Stimulated activated CD4-positive, alpha-beta T cell treated with anti-CD3 and anti-CD28 coated beads, Interleukin-4, amount 100 ng/mL, for 24 hours (primary cell): ENCODE data around the gene FAM236A.
"Not testable (repeated sequence)": the region's sequence is repeated elsewhere in the genome, so short reads cannot be mapped to it uniquely, and the experiment has no call there.

Experiments
- DNase-seq: peaks from one replicate; pipeline ENCODE4 v3.0.0-alpha.2; 2020

Gene FAM236A

DNA sequence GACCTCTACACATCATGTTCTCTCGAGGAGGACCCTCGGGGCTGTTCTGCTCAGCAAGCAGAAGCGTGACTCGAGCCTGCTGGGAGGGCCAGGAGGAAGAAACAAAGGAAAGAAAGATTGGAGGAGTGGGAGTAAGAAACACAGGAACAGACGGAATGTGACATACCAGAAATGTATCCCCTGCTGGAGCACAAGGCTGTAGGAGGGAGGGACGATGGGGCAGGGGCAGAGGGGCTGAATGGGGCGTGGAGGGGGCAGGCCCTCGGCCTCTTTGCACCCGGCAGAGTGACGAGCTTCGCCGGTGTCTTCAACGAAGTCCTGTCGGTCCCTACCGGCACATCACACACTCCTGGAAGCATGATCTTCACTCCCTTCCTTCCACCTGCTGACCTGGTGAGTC is at the start of gene FAM236A:
FAM236A (plus strand) TSS at position 301 of the 400 bp plus-strand sequence; CDS start at position 358, 57 bp downstream.
- DNase-seq, result not testable (repeated sequence)

DNA sequence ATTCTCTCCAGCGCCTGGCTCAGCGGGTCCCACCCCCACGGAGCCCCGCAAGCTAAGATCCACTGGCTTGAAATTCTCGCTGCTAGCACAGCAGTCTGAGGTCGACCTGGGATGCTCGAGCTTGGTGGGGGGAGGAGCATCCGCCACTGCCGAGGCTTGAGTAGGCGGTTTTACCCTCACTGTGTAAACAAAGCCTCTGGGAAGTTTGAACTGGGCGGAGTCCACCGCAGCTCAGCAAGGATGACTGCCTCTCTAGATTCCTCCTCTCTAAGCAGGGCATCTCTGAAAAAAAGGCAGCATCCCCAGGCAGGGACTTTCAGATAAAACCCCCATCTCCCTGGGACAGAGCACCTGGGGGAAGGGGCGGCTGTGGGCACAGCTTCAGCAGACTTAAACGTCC is 48.3 kb upstream of the FAM236A start:
- not testable (repeated sequence) for DNase-seq

DNA sequence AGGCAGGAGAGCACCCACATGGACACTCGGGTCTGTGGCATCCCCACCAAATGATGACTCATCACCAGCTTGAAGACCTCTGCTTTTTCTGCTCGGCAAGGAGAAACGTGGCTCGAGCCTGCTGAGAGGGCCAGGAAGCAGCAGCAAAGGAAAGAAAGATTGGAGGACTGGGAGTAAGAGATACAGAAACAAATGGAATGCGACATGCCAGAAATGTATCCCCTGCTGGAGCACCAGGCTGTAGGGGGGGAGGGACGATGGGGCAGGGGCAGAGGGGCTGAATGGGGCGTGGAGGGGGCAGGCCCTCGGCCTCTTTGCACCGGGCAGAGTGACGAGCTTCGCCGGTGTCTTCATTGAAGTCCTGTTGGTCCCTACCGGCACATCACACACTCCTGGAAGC is 25.7 kb upstream of the FAM236A start, which contains the start of gene FAM236C:
FAM236C (plus strand) TSS at position 301 of the 400 bp plus-strand sequence. CDS start 100 bp downstream, outside the sequence.
- DNase-seq, result not testable (repeated sequence)

DNA sequence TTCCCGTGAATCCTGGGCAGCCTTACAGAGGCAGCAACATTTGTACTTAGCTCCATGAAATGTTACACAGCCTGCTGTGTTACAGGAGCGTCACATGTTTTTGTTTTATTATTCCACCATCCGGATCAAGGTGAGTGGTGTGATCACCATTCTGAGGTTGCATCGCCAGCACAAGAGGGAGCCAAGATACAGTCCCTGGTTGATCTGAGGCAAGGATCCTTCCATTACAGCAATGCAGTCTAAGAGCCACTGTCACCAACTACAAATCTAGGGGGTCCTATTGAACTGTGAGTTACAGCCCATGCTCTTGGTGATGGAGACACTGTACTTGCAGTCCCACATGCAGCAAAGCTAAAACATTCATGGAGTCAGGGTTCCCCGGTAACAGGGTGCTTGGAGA is 21.9 kb upstream of the FAM236A start:
- DNase-seq, result not testable (repeated sequence)

DNA sequence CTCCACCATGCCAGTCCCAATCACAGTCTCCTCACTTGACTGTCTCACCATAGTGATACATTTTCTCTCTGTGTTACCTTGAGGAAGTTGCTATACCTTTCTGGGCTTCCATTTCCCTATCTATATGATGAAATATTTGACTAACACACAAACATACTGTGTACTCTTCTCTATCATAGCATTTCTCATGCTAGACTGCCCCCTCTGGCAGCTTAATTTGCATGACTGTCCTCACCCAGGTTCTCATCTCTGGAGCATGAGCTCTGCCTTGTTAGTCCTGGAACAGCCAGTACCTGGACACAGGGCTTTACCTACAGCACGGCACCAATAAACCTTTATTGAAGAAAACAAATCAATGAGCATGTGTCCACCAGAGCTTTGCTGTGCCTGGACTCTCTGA is 5.7 kb upstream of the FAM236A start:
- not testable (repeated sequence) for DNase-seq

DNA sequence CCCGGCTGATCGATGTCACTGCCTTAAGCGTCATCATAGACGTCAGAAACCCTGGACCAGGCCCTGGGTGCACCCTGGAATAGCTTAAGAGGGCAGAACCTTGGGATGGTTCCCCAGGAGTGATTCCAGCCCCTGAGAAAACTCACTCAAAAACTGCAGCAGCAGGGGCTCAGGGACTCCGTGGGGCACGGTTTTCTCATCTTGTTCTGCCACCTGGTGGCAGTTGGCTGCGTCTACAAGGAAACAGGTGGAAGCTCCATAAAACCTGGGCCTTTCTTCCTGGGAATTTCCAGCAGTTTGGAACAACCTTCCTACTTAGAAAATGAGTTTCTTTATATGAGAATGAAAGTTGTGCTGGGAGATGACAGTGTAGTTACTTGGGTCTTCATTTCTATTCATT is 1.6 kb upstream of the FAM236A start:
- not testable (repeated sequence) for DNase-seq

DNA sequence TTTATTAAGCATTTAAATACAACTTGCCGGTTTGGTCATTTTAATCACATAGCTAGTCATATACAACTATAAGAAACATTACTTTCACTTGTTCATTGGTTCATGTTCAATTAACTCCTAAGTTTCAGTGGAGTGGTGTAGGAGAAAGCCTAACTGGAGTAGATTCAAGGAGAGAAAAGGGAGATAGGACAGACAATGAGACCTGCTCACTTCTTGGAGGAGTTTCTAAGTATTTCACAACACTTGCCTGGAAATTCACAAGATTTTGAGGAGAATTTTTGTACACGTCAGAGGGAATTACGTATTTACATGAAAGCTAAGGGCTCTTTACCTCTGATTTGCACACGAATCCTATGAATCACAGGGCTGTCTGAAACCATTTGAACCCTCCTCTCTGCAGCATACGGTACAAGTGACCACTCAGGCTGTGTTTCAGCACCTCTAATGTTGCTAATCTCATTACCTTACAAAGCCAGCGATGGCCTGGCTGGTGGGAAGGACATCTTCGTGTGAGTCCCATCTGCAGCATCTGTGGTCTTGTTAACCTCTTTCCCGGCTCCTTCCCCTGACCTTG is 1.0 kb upstream of the FAM236A start:
- DNase-seq, result not testable (repeated sequence)

DNA sequence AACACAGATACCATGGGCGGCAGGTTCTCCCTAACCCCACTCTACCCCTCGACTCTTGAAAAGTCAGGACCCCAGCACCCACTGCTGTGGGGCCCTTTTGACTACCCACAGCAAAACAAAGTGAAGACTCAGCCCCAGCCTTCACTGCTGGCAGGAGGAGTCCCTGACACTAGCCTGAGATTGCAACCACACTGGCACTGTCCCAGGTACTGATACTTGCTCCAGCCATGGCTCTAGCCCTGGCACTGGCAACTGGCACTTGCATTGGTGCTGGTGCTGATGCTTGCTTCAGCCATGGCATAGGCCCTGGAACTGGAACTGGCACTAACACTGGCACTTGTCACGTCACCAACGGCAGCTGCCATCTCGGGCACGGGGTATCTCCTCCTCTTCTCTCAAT is 4.3 kb downstream of the FAM236A start:
- not testable (repeated sequence) for DNase-seq

DNA sequence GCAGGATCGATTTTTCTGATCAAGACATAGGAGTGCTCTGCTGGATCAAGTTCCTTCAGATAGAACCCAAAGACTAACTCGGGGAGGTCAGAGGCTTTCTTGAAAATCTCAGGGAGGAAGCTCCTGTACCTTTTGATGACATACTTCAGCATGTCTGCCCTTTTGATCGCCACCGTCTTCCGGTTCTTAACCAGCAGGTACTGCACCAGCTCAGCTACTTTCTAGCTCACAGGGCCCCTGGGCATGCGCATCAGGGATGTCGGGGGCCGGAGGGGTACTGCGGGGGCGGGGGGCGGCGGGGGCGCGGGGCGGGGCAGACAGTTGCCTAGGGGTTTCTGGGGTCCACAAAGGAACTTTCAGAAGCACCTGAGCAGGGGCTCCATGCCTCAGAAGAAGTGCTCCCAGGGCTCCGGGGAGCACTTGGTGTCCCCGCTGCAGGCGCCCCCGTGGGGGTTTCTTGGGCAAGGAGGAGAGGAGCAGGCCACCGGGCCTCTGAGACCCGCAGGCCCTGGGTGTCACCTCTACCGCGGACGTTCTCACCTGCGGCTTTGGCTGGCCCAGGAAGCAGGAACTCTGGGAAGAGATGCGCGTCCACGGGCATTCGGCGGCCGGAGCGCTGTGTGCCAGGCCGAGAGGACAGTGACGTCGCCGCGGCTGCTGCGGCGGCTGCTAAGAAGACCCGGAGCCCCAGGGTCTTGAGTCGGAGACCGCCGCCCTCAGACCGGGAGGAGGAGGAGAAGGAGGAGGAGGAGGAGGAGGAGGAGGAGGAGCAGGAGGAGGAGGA is 5.2 kb downstream of the FAM236A start:
- not testable (repeated sequence) for DNase-seq

DNA sequence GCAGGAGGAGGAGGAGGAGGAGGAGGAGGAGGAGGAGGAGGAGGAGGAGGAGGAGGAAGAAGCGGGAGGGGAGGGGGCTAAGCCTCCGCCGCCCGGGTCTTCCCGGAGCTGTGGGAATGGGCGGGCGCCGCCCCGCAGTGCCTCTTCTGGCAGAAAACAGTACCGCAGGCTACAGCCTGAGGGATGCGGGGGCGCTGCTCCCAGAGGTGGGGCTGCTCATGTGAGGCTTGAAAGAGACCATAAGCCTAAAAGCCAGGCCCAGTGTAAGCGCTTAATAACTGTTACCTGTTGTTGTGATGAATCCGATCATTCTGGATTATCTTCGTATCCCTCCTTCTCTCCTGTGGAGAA is 5.8 kb downstream of the FAM236A start, which contains the start of gene DMRTC1:
DMRTC1 (minus strand) TSS at position 19 of the 351 bp plus-strand sequence. CDS start 68,143 bp downstream, outside the sequence.
- not testable (repeated sequence) for DNase-seq

DNA sequence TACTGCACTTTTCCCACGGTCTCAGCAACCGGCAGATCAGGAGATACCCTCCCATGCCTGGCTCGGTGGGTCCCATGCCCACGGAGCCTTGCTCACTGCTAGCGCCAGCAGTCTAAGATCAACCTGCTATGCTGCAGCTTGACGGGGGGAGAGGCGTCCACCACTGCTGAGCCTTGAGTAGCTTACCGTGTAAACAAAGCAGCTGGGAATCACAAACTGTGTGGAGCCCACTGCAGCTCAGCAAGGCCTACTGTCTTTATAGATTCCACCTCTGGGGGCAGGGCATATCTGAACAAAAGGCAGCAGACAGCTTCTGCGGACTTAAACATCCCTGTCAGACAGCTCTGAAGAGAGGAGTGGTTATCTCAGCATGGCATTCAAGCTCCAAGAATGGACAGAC is 22.0 kb downstream of the FAM236A start:
- not testable (repeated sequence) for DNase-seq

DNA sequence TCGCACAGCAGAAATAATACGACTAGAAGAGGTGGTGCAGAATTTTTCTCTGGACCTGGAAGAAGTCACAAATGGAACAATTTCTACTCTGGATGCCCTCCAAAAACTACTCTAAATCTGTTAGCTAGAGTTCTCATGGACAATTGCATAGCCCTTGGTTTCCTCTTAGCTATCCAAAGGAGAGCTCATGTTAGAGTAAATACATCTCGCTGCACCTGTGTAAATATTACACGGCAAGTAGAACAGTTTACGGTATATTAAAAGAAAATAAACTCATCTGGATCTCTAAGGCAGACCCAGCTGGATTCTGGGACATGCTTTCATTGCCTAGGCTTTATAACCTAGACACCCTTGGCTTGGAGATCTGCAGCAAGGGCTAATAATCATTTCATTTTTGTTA is 33.9 kb downstream of the FAM236A start:
- DNase-seq, result not testable (repeated sequence)

DNA sequence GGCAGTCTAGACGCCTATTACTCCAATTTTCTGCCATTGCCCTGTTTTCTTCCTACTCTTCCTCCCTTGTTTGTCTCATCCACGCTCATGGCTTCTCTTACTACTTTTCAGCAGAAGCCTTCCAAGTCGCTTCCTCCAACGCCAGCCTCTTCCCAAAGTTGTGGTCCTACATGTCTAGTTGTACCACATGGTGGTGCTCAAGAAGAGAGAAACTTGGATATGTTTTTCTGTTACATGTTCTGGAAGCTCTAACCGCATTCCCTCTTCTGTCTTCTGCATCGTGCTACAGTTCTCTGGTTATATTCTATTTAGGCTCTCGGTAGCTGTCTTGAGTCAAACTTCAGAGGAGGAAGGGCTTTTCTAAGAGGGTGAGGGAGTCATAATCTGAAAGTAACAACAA is 36.9 kb downstream of the FAM236A start:
- not testable (repeated sequence) for DNase-seq

DNA sequence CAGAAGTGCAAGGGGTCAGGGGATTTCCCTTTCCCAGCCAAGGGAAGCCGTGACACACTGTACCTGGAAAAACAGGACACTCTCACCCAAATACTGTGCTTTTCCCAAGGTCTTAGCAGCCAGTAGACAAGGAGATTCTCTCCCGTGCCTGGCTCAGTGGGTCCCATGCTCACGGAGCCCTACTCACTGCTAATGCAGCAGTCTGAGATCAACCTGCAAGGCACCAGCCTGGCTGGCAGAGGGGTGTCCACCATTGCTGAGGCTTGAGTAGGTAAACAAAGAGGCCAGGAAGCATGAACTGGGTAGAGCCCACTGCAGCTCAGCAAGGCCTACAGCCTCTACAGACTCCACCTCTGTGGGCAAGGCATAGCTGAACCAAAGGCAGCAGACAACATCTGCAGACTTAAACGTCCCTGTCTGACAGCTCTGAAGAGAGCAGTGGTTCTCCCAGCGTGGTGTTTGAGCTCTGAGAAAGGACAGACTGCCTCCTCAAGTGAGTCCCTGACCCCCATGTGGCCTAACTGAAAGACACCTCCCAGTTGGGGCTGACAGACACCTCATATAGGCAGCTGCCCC is 43.0 kb downstream of the FAM236A start:
- DNase-seq, result not testable (repeated sequence)
